AG10803 (cell line): ENCODE data around the gene SHANK2.

Experiments used
- DNase-seq: peaks from one replicate; pipeline ENCODE4 v3.0.0; 2010; ENCODE audit warnings: low read depth
- H3K4me3 ChIP-seq: 2 replicates; pipeline ENCODE4 v1.5.1; 2011; ENCODE audit warnings: mild to moderate bottlenecking, low read length, control low read depth
- CTCF ChIP-seq: conservative IDR thresholded peaks from 2 replicates; pipeline ENCODE4 v1.5.1; 2011; ENCODE audit warnings: mild to moderate bottlenecking, low read length, control low read depth, inconsistent platforms

Gene SHANK2

GRCh38 chr11:71244116-71244810 is 8.1 kb downstream of the SHANK2 start:
- no peak for TF ChIP-seq CTCF
- no peak overlapping the region for H3K4me3 ChIP-seq
- DNase-seq = peak; percentile 92

- no peak for TF ChIP-seq CTCF
- no peak overlapping the region for H3K4me3 ChIP-seq
- DNase-seq = no peak
These were observed 10.0 kb downstream of the SHANK2 start for GRCh38 chr11:71242391-71242790.

GRCh38 chr11:71241721-71242259 is 10.6 kb downstream of the SHANK2 start:
- DNase-seq = no peak
- no peak overlapping the region for H3K4me3 ChIP-seq
- TF ChIP-seq CTCF = no peak

GRCh38 chr11:71240865-71241691 is 11.3 kb downstream of the SHANK2 start:
- TF ChIP-seq CTCF = no peak
- DNase-seq = peak; percentile 76
- no peak overlapping the region for H3K4me3 ChIP-seq

GRCh38 chr11:71240061-71240690 is 12.2 kb downstream of the SHANK2 start:
- DNase-seq = no peak
- H3K4me3 ChIP-seq = no peak overlapping the region
- TF ChIP-seq CTCF = no peak

- no peak for DNase-seq
- TF ChIP-seq CTCF = no peak
- no peak overlapping the region for H3K4me3 ChIP-seq
These were observed 12.8 kb downstream of the SHANK2 start for GRCh38 chr11:71239581-71239980.
